Endothelial cell of umbilical vein (primary cell): Measurements from ENCODE around the gene NHLRC1.

Source experiments
- CTCF ChIP-seq, 2 donors: IDR thresholded peaks; 1 replicate in 1 of 2; 2 replicates in 1 of 2; pipeline ENCODE4 v1.5.1; 2011; ENCODE audit warnings: low read length in 2 of 2, mild to moderate bottlenecking in 2 of 2, moderate library complexity in 2 of 2, control low read depth in 1 of 2, inconsistent platforms in 1 of 2, low read depth in 1 of 2; ENCODE audit not compliant: insufficient read depth in 1 of 2; ENCODE audit errors: extremely low read depth in 1 of 2
- EZH2 ChIP-seq: IDR thresholded peaks from 2 replicates; pipeline ENCODE4 v1.6.1; 2012; ENCODE audit warnings: borderline replicate concordance, low read depth, mild to moderate bottlenecking, moderate library complexity, low read length, inconsistent platforms; ENCODE audit not compliant: severe bottlenecking
- FOS ChIP-seq: IDR thresholded peaks from 2 replicates; pipeline ENCODE4 v1.6.1; 2011; ENCODE audit warnings: mild to moderate bottlenecking, low read length, moderate library complexity, borderline replicate concordance; ENCODE audit not compliant: insufficient read depth
- JUN ChIP-seq: IDR thresholded peaks from 2 replicates; pipeline ENCODE4 v1.6.1; 2011; ENCODE audit warnings: borderline replicate concordance, low read depth; ENCODE audit not compliant: insufficient read length, insufficient read depth
- MAX ChIP-seq: IDR thresholded peaks from 2 replicates; pipeline ENCODE4 v1.6.1; 2011; ENCODE audit not compliant: insufficient read depth, insufficient read length
- MYC ChIP-seq: IDR thresholded peaks from one replicate; pipeline ENCODE4 v1.6.1; 2011; ENCODE audit warnings: mild to moderate bottlenecking, low read depth, low read length
- POLR2A ChIP-seq: IDR thresholded peaks from 2 replicates; pipeline ENCODE4 v1.6.1; 2012; ENCODE audit warnings: low read depth, mild to moderate bottlenecking, control low read depth, low read length
- POLR2AphosphoS5 ChIP-seq: IDR thresholded peaks from 2 replicates; pipeline ENCODE4 v1.6.1; 2012; ENCODE audit warnings: low read depth, mild to moderate bottlenecking, control low read depth, low read length, moderate library complexity; ENCODE audit not compliant: insufficient read depth

GRCh38 chr6:18155150-18155863, 32.8 kb upstream of the NHLRC1 start, which contains the start of gene KDM1B:
- no peak for TF ChIP-seq POLR2A
- TF ChIP-seq MYC: no peak
- no peak for TF ChIP-seq CTCF (IDR thresholded peaks at IDR 0.05; ENCODE audit: extremely low read depth in 1 of 2, insufficient read depth in 1 of 2, low read depth in 1 of 2, low read length in 2 of 2)
- no peak for TF ChIP-seq EZH2
- TF ChIP-seq POLR2AphosphoS5: no peak
- TF ChIP-seq JUN: no peak
- TF ChIP-seq MAX: no peak
- TF ChIP-seq FOS: no peak
